Measurements from ENCODE around the gene ACOT4.

DNA sequence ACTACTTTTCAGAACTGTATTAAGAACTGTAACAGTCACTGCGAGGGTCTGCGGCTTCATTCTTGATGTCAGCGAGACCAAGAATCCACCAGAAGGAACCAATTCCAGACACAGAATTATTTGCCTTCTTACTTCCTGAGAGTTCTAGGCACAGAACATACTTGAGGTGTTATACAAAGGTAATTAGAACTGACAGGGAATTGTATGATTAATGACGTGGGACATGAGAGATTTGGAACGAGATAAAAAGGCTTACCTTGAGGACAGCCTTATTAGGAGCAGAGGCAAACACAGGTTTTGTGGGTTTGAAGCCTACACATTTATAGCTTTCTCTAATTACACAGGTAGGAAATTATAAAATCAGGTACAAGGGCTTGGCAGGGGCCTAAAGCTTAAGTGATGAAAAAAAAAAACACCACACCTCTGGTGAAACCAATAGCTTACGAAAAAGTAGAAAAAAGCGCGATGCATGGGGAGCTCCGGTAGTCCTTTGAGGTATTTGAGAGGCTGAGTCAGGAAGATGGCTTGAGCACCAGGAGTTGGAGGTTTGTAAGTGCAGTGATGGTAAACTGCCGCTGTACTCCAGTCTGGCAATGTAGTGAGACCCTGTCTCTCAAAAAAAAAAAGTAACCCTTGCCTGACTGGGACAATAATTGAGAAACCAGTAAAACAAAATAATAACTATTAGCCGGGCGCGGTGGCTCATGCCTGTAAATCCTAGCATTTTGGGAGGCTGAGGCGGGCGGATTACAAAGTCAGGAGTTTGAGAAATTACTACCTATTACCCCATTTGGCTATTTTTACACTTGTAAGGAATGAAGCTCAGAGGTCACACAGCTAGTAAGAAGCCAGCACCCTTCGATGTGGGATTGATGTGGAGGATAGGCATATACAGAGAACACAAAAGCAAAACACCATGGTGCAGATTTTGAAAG is 23.5 kb upstream of the ACOT4 start:
- TF ChIP-seq, protein P1, sequence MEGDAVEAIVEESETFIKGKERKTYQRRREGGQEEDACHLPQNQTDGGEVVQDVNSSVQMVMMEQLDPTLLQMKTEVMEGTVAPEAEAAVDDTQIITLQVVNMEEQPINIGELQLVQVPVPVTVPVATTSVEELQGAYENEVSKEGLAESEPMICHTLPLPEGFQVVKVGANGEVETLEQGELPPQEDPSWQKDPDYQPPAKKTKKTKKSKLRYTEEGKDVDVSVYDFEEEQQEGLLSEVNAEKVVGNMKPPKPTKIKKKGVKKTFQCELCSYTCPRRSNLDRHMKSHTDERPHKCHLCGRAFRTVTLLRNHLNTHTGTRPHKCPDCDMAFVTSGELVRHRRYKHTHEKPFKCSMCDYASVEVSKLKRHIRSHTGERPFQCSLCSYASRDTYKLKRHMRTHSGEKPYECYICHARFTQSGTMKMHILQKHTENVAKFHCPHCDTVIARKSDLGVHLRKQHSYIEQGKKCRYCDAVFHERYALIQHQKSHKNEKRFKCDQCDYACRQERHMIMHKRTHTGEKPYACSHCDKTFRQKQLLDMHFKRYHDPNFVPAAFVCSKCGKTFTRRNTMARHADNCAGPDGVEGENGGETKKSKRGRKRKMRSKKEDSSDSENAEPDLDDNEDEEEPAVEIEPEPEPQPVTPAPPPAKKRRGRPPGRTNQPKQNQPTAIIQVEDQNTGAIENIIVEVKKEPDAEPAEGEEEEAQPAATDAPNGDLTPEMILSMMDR (IDR thresholded peaks at IDR 0.05), result no peak
- no peak for TF ChIP-seq POLR2A (IDR thresholded peaks at IDR 0.05)
